Activated gamma-delta T cell treated with anti-CD3 and anti-CD28 coated beads, Interleukin-2, amount 50 U/mL, for 16 hours (primary cell): ENCODE measurements around the gene KCNAB3.
"Not testable (repeated sequence)": the region's sequence is repeated elsewhere in the genome, so short reads cannot be mapped to it uniquely, and the experiment has no call there.

Source experiments
- DNase-seq: peaks from one replicate; pipeline ENCODE4 v3.0.0-alpha.2; 2020; ENCODE audit warnings: low read depth

Gene KCNAB3

DNA sequence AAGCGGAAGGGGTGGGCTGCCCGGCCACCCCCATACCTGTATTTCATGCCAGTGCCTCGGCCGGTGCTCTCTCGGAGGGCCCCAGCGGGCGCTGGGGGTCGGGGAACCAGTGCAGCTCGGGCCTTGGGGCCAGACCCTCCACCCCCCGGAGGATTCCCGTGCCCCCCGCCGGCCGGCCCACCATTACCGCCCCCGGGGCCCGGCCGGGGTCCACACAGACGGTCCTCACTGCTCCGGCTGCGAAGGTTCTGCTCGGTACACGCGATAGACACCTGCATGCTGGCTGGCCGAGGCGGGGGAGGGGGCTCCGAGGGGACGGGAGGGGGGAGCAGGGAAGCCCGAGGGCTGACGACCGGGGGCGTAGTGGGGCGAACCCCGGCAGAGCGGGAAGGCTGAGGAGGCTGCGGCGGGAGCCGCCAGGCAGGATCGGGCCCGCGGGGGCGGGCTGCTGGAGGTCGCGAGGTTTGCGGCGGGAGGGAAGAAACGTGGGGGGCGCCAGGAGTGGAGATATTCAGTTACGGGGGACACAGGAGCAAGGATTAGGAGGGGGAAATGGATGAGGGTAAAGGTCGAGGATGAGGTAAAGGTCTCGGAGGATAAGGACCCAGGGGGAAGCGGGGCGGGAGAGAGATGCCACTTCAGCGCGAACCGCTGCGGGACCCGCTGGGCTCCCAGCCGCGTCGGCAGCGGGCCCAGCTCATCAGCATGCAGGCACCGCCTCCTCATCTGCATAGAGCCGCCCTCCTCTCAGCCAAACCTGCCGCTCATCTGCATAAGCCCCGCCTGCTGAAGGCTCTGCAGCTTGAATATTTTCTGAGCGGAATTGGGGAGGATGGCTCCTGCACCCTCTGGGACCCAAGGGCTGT is at the start of gene KCNAB3:
TSS of gene KCNAB3 (minus strand) at position 699 of the 866 bp plus-strand sequence. CDS start at position 278, 421 bp downstream.
- DNase-seq = no peak

DNA sequence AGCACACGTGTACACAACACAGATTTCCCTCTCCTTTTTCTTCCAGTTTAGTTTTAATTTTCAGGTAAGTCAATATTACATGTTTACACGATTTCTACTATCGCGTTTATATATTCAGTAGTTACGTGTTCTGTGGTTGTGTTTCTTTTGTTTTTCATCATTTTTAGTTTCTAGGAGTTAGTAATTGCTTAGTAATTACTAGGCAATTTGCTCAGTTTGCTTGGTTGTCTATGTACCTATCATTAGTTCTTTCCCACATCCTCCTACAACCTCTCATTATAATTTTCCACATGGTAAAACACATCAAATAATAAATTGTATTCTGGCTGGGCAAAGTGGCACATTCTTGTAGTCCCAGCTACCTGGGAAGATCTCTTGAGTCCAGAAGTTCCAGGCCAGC is 48.1 kb upstream of the KCNAB3 start:
- no peak for DNase-seq

DNA sequence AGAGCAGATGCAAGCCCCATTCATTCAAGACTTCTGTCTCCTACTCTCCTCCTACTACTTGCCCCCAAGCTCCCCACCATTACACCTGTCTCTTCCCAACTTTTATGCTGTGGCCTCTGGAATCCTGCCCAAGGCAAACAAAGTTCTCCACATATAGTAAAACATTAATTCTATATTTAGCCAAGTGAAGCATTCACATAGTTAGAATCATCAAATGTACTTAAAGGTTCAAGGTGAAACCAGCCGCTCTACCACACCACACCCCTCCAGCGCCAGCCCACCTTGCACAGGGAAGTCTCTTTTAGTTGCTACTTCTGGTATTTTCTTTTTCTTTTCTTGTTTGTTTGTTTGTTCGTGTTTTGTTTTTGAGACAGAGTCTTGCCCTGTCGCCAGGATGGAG is 47.4 kb upstream of the KCNAB3 start:
- no peak for DNase-seq

DNA sequence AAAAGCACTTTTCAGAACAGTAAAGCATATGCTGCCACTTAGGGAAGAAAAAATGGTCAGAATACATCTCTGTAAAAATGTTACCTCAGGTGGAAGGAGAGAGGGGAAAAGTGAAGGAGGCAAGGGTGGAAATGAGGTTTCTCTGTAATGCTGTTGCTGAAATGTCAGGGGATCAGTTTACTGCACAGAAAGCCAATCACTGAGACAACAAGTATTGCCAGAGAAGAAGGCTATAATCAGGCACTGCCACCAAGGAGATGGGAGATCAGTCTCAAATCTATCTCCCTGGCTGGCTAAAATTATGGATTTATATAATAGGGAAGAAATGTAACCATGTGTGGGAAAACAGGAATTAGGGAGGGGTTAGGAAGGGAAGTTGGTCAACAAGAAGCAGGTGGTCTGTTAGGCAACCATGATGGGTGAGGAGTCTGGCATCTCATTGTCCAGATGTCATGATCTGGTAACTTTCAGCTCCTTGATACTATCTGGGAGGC is 45.0 kb upstream of the KCNAB3 start:
- DNase-seq = no peak

DNA sequence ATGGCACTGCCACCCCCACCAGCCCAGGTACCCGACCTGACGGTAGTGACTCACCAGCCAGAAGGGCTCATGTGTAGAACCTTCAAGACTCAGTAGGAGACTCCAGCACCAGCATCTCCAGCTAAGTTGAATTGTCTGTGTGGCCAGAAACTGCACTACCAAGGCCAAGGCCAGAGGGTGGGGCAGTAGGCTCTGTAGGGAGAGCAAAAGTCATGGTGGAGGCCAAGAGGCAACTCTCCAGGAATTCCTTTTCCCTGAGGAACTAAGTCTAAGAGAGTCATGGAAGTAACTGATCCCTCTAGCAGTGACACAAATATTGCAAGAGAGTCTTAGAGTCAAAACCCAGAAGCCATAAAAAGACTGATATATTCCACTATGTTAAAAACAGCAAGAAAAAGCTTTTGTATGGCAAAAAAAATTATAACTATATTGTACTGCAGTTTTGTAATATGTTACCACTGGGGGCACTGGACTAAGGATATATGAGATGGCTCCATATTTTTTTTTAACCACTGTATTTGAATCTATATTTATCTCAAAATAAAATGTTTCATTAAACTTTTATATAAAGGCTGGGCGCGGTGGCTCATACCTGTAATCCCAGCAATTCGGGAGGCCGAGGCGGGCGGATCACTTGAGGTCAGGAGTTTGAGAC is 42.6 kb upstream of the KCNAB3 start:
- DNase-seq = no peak

DNA sequence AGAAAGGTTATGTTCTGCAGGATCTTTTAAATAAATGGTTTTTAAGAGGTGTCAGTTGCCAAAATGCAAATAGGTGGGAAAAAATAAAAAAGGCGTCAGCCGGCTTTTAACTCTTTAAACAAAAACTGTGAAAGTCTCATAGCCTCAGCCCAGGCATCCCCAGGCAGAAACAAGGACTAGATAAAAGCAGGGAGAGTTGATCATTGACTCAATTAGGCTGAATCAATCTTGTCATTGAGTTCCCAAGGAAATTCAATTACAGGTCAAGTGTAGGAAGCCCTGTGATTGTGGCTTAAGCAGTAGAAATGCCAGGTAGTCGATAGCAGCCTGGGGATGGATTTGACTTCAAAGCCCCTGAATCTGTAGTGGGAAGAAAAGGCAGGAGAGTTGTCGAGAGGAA is 42.0 kb upstream of the KCNAB3 start:
- DNase-seq = no peak

DNA sequence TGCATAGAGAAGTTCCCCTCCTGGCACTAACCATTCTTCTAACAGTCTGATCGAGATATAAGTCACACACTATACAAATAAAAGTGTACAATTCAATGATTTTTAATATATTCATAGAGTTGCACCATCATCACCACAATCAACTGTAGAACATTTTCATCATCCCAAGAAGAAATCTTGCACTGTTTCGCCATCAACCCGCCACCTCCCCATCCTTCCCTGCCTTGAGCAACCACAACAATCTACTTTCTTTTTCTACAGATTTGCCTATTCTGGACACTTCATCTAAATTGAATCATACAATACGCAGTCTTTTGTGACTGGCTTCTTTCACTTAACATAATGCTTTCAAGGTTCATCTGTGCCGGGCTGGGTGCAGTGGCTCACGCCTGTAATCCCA is 39.8 kb upstream of the KCNAB3 start:
- DNase-seq = no peak

DNA sequence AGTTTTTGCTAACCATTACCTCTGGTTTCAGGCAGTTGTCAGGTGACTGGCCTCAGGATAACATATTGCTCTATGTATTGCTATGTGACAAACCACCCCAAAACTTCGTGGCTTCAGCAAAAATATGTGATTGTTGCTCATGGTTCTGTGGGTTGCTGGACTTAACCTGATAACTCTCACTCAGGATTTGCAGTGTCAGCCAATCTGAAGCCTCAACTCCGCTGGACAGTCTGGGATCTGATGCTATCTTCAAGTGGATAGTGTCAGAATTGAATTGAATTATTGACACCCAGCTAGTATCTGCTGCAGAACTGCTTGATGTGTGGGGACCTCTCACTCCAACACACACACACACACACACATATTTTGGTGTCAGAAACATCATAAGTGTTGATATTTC is 38.1 kb upstream of the KCNAB3 start:
- no peak for DNase-seq

DNA sequence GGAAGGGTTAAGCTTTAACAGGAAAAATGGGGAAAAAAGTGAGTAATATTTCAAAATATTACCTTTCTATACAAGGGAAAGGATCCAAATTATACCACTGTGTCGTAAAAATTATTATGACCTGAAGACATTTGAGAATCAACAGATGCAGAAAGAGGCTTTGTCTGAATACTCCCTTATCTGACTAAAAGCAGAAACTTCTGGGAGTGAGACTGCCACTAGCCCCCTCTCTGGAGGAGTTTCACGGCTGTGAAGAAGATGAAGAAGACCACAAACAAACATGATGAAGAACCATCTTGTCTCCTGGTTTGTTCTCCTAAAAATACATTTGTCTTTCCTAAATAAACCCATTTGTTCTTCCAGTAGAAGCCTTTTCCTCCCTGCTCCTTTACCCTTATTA is 31.8 kb upstream of the KCNAB3 start:
- DNase-seq = no peak

DNA sequence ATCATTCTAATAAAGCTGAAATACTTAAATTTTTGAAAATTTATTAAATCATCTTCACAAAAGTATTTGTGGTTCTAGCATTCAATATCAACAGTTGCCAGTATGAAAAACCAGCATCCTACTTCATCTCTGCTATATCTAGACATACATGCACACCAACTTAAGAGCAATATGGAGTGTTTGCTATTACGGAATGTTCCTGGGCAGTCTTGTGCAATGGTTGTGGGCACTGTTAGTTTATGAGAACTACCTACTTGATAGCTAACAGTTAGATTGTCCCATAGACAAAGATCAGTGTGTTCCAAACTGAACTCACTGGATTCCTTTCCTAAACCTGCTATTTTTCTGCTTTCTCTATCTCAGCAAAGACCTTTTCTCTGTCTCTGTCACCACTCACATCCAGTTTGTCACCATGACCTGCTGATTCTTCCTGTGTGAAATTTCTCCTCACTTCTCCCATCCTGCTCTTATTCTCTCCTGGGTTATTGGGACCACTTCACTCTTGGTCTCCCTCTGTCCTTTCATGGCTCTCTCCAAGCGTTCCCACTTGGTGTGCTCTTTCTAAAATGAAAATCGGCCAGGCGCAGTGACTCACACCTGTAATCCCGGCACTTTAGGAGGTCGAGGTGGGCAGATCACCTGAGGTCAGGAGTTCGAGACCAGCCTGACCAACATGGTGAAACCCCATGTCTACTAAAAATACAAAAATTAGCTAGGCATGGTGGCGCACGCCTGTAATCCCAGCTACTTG is 30.0 kb upstream of the KCNAB3 start:
- no peak for DNase-seq

DNA sequence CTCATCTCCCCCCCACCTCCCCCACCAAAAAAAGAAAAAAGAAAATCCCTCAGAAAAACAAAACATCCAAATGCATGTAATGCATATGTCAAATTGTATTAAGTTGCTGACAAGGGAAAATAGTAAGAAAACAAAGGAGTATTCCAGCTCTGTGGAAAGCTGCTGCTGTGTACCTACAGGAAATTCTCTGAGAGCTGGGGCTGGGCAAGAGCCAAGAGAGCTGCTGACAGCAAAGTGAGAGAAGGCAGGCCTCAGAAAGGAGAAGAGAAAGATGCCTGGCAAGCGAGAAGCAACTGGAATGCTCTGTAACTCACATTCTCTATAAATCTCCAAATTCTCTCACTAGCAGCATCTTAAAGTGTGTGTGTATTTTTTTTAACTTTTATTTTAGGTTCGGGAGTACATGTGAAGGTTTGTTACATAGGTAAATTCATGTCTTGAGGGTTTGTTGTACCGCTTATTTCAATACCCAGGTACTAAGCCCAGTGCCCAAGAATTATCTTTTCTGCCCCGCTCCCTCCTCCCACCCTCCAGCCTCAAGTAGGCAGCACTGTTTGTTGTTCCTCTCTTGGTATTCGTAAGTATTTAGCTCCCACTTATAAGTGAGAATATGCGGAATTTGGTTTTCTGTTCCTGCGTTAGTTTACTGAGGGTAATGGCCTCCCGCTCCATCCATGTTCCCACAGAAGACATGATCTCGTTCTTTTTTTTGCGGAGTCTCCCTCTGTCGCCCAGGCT is 26.7 kb upstream of the KCNAB3 start:
- no peak for DNase-seq

DNA sequence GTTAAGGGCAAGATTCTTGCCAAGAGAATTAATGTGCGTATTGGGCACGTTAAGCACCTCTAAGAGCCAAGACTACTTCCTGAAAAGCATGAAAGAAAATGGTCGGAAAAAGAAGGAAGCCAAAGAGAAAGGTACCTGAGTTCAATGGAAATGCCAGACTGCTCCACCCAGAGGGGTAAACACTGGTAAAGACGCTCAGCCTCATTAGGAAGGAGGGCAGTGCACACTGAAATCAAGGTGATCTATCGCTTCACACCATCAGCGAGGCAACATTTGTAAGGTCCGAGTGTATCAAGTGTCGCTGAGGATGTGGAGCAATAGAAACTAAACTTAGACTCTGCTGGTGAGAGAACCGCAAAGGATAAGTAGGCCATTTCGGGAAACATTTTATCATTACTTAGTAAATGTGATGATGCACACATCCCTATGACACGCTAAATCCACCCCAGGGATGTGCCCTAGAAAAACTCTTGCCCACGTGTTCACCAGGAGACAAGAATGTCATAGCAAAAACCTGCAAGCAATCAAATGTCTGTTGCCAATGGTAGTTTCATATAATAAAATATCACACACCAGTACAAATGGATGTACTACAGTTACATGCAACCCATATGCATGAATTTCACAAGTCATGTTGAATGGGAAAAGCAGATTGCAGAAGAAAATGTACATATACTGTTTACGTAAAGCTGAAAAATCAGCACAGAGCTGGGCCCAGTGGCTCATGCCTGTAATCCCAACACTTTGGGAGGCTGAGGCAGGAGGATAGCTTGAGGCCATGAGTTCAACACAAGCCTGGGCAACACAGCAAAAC is 26.0 kb upstream of the KCNAB3 start:
- DNase-seq = no peak

DNA sequence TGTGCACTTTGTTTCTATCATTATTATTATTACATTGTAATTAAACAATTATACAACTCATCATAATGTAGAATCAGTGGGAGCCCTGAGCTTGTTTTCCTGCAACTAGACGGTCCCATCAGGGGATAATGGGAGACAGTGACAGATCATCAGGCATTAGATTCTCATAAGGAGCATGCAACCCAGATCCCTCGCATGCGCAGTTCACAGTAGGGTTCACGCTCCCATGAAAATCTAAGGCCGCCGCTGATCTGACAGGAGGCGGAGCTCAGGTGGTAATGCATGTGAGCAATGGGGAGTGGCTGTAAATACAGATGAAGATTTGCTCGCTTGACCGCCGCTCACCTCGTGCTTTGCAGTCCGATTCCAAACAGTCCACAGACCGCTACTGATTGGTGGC is 23.6 kb upstream of the KCNAB3 start:
- not testable (repeated sequence) for DNase-seq

DNA sequence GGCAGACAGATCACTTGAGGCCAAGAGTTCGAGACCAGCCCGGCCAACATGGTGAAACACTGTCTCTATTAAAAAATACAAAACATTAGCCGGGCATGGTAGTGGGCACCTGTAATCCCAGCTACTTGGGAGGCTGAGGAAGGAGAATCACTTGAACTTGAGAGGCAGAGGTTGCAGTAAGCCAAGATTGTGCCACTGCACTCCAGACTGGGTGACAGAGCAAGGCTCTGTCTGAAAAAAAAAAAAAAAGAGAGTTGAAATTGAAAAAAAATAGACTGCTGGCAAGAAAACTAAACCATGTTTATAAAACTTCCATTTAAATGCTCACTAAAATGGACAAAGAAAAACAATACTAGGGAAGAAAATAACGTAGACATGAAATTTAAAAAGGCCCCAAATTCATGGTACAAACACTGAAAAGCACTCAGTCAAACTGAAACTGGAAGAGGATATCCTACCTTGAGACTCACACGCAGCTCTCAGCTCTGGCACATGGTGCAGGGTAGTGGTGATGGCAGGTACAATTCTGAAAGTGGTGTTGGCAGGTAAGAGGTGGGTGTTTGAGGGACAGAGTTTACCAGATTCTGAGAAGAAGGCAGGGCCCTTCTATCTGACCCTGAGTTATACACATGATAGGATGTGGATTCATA is 21.6 kb upstream of the KCNAB3 start:
- DNase-seq = no peak

DNA sequence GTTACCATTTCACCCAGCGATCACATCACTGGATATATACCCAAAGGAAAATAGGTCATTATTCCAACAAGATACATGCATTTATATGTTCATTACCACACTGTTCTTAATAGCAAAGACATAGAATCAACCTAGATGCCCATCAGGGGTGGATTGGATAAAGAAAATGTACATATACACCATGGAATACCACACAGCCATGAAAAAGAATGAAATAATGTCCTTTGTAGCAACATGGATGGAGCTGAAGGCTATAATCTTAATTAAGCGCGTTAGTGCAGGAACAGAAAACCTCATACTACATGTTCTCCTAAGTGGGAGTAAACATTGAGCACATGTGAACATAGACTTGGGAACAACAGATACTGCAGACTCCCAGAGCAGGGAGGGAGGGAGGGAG is 20.9 kb upstream of the KCNAB3 start:
- DNase-seq = no peak

DNA sequence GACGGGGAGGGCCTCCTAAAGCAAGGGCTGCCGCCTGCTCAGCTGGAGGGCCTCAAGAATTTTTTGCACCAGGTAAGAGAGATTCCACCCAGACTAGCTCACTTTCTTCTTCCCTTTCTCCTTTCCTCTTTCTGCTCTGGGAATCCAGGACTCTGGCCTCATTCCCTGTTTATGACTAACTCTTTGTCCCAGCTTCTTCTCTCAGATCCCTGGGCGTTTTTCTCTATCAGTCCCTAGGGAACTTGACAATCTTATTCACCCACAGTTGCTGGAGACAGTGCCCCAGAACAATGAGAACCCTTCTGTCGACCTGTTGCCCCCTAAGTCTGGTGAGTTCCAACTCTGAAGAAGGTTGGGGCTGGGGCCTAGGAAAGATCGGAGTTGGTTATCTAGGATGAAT is 18.0 kb upstream of the KCNAB3 start:
- DNase-seq = no peak

DNA sequence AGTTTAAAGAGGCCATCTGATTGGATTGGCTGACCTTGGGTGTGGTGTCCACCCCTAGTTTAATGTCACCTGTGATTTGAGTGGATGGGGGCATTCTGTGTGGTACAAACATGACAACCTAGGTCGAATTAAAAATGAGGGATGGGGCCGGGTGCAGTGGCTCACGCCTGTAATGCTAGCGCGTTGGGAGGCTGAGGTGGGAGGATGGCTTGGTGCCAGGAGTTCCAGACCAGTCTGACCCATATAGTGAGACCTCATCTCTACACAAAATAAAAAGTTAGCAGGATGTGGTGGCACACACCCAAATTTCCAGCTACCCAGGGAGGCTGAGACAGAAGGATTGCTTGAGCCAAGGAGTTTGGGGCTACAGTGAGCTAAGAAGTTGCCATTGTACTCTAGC is 16.8 kb upstream of the KCNAB3 start:
- DNase-seq = no peak

DNA sequence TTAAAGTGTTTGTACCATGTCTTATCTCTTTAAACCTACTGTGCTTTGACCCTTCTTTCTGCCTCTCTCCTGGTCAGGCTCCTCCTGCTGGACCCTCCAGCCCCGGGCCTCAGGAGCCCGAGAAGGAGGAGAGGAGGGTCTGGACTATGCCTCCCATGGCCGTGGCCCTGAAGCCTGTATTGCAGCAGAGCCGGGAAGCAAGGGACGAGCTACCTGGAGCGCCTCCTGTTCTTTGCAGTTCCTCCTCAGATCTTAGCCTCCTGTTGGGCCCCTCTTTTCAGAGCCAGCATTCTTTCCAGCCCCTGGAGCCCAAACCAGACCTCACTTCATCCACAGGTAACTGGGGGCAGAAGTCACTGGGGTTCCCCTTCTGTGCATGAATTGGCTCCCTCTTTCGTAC is 16.0 kb upstream of the KCNAB3 start:
- DNase-seq = no peak

DNA sequence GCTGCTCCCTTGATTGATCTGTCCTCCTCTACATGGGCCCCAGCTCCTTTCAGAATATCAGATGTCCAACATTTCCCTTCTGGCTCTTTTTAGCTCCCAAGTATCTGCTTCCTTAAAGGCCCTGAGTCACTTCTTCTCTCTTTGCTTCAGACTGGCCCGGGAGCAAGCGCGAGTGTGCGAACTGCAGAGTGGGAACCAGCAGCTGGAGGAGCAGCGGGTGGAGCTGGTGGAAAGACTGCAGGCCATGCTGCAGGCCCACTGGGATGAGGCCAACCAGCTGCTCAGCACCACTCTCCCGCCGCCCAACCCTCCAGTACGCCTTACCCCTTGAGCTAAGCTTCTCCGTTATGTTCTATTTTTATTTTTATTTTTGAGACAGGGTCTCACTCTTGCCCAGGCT is 14.7 kb upstream of the KCNAB3 start:
- DNase-seq = no peak

DNA sequence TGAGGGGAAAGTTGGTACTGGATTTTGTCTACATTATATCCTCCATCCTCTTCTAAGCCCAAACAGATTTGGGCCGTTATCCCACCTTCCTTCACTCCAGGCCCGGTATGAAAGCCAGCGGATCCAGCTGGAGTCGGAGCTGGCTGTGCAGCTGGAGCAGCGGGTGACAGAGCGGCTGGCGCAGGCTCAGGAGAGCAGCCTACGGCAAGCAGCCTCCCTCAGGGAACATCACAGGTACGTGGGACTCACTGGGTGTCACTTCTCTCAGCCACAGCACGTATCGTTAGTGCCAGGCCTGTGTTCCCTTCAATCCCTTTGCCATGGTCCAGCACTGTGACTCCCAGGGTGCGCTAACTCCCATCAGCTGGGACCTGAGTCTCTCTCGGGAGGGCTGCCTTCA is 13.6 kb upstream of the KCNAB3 start:
- DNase-seq = no peak

DNA sequence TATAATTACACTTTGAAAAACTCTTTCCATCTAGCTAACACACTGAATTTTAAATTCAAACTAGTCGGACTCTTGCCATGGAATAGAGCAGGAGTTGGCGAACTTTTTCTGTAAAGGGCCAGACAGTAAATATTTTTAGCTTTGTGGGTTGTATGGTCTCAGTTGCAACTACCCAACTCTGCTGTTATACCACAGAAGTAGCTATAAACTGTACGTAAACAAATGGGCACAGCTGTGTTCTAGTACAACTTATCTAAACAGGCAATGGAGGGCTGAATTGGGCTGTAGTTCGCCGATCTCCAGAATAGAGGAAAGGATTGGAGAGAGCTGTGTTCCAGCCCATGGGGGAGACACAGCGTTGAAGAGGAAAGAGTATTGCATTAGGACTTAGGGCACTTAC is 11.1 kb upstream of the KCNAB3 start:
- no peak for DNase-seq
